ENCODE results near the gene LTBP2. TPM values are rescaled to one million over a fixed set of nuclear protein-coding genes. Genes with fewer than 3 reads are reported as not detected.

The LTBP2 gene
- polyA plus RNA-seq, 3 donors = 2.4 to 4.4 (median 2.9) TPM

GRCh38 chr14:74528406-74528805 is 83.6 kb downstream of the LTBP2 start:
- no peak for DNase-seq

GRCh38 chr14:74527736-74528280 is 84.2 kb downstream of the LTBP2 start:
- no peak for DNase-seq

GRCh38 chr14:74526854-74527585 is 85.0 kb downstream of the LTBP2 start:
- no peak for DNase-seq

GRCh38 chr14:74525361-74525851 is 86.6 kb downstream of the LTBP2 start:
- no peak for DNase-seq

GRCh38 chr14:74524812-74525135 is 87.3 kb downstream of the LTBP2 start:
- DNase-seq = no peak

- no peak for DNase-seq
Observed at GRCh38 chr14:74524076-74524811, 87.8 kb downstream of the LTBP2 start.

GRCh38 chr14:74522740-74523139 is 89.3 kb downstream of the LTBP2 start:
- DNase-seq = no peak

GRCh38 chr14:74521756-74522155 is 90.3 kb downstream of the LTBP2 start:
- DNase-seq = no peak

GRCh38 chr14:74519316-74520074 is 92.5 kb downstream of the LTBP2 start:
- no peak for DNase-seq

- DNase-seq = no peak
Observed at GRCh38 chr14:74518221-74518620, 93.8 kb downstream of the LTBP2 start.

GRCh38 chr14:74517731-74518130 is 94.3 kb downstream of the LTBP2 start:
- no peak for DNase-seq

- no peak for DNase-seq
Observed at GRCh38 chr14:74516451-74517160, 95.4 kb downstream of the LTBP2 start.

- no peak for DNase-seq
Observed at GRCh38 chr14:74515891-74516412, 96.1 kb downstream of the LTBP2 start.

- no peak for DNase-seq
Observed at GRCh38 chr14:74514471-74514941, 97.5 kb downstream of the LTBP2 start.

GRCh38 chr14:74511966-74512830 is 99.8 kb downstream of the LTBP2 start:
- no peak for DNase-seq

- no peak for DNase-seq
Observed at GRCh38 chr14:74510959-74511409, 101.1 kb downstream of the LTBP2 start.

- DNase-seq = no peak
Observed at GRCh38 chr14:74510223-74510931, 101.7 kb downstream of the LTBP2 start.

- no peak for DNase-seq
Observed at GRCh38 chr14:74509587-74510222, 102.3 kb downstream of the LTBP2 start.

- no peak for DNase-seq
Observed at GRCh38 chr14:74508844-74509428, 103.1 kb downstream of the LTBP2 start.

All from renal pelvis (tissue), 4 donors.